Effector CD8-positive, alpha-beta T cell (primary cell): ENCODE data around the gene KCNIP3.

ENCODE experiments used
- DNase-seq: peaks from one replicate; lab custom pipeline; 2025; lab: John Stamatoyannopoulos, UW

Gene KCNIP3

GRCh38 chr2:95327861-95328260 lies 30.7 kb downstream of the KCNIP3 start:
- DNase-seq: no peak

GRCh38 chr2:95328358-95329125 lies 31.4 kb downstream of the KCNIP3 start:
- no peak for DNase-seq

DNA sequence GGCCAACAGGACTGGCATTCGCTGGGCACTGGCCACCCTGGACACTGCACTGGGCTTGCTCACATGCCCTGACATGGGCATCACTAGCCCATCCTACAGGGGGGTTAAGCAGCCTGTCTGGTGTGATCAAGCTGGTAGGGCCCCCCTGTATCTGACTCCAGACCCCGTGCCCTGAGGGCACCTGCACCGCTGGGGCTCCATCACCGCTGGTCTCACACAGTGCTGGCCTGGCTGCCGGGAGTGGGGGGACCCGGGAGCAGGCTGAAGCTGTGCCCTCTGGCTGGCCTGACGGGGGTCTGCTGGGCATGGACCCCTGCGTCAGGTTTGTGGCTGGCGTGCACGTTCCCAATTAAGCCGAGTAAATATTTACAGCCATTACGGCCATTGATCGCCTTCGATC lies 32.3 kb downstream of the KCNIP3 start:
- DNase-seq: no peak

GRCh38 chr2:95329891-95330793 lies 33.0 kb downstream of the KCNIP3 start:
- DNase-seq: no peak

DNA sequence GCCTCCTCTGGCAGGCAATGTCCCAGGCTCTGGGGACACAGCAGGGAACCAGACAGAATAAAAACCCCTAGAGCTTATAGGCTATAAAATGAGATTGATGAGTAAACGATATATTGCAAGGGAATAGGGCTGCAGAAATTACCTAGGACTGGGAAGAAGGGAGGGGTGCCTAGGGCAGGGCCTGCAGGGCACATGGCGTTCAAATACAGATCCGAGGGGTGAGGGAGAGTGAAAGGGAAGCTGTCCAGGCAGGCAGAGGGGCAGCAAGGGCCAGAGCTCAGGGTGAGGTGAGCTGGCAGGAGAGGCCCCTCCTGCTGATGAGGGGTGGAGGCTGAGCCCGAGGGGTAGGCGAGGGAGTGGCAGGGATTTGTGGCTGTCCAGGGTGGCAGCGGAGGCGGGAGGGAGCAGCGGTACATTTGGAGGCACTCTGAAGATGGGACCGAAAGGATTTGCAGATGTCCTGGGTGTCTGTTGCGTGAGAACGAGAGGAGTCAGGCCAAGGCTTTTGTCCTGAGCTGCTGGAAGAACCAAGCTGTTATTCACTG lies 33.7 kb downstream of the KCNIP3 start:
- DNase-seq: no peak

- no peak for DNase-seq
Measured at GRCh38 chr2:95331606-95332005, 34.5 kb downstream of the KCNIP3 start.

DNA sequence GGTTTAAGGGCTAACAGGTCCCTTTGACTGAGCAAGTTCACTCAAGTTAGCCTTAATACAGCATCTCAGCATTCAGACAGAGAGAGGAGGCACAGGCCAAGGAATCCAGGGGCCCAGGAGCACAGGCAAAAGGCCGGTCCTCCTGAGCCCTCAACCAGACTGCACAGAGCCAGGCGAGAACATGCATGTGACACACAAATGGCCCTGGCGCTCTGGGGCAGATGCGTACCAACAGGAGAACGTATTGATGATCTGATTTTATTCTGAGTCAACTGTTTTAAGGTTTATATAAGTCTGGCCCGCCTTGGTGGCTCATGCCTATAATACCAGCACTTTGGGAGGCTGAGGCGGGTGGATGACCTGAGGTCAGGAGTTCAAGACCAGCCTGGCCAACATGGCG lies 34.9 kb downstream of the KCNIP3 start:
- DNase-seq: no peak

GRCh38 chr2:95333056-95333455 lies 35.9 kb downstream of the KCNIP3 start:
- no peak for DNase-seq

- no peak for DNase-seq
Measured at GRCh38 chr2:95333888-95334338, 36.8 kb downstream of the KCNIP3 start.

DNA sequence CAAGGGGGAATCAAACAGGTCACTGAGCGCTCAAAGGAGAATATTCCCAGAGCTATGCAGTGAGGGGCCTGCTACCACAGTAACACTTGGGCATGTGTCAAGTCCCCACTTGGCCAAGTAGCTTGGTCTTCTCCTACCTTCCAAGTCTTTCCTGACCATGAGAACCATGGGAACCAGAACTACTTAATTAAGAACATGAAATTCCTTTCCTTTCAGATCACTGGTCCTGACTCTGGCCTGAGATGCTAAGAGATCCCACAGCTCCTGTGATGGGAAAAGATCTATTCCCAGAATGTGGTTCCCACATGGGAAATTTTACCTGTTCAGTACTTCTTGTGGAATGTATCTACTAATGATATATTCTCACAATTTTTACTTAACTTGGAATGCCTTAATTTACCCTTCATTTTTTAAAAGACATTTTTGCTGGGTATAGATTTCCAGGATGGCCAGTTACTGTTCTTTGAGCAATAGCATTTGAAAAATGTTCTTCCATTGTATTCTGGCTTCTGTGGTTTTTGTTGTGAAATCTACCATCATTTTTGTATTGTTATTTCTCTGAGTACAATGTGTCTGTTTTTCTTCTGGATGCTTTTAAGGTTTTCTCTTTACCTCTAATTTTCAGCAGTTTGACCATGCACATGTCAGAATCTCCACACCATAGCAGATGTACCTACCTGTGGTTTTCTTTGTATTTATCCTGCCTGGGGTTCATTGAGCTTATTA lies 37.9 kb downstream of the KCNIP3 start:
- DNase-seq: no peak

- no peak for DNase-seq
Measured at GRCh38 chr2:95336406-95336805, 39.3 kb downstream of the KCNIP3 start.

GRCh38 chr2:95337829-95338228 lies 40.7 kb downstream of the KCNIP3 start:
- no peak for DNase-seq

DNA sequence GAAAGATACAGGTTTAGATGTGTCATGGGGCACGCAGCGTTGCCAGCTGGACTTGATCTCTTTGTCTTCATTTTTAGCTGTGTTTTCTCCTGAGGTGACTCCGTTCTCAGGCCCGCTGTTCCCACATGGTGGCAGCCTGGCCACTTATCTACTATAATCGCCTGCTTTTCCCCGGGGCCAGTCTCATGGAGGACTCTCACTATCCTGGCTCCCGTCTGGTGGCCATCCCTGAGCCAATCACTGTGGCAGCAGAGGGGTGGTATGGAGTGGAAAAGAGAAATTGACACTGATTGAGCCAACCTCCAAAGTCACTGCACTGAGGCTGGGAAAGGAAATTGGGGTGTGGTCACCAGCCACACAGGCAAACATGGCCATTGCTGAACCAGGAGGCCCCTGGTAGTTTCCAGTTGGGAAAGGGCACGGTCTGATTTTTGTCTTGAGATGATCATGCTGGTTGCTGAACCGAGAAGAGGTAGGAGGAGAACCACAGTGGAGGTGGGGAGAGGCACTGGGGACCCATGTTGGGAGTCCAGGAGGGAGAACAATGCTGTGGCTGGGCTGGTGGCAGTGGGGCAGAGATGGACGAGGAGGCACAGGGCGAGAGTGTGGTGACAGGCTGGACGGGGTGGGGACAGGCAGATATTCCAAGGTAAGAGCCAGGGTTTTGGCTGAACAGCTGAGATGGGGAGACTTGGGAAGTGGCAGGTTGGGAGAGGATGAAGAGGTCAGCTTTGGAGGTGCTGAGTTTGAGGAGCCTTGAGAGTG lies 45.6 kb downstream of the KCNIP3 start:
- DNase-seq: no peak

- no peak for DNase-seq
Measured at GRCh38 chr2:95343429-95344214, 46.5 kb downstream of the KCNIP3 start.

- DNase-seq: no peak
Measured at GRCh38 chr2:95344215-95344583, 47.1 kb downstream of the KCNIP3 start.

DNA sequence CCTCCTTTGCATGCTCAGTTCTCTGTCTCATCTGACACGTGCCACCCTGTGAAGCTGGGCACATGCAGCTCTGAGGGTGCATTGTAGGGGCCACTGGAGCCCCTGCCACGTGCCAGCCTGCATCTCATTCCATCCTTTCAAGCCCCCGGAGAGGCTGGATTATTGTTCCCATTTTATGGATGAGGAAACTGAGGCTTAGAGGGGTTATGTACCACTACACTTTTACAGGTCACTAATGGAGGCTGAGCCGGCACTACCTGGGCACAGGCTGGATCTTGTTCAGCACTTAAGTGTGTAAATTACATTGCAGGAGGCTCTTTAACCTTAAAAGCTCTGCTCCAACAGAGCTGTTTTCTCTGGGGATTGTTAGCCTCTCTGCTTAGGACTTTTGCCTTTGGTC lies 47.5 kb downstream of the KCNIP3 start:
- no peak for DNase-seq

DNA sequence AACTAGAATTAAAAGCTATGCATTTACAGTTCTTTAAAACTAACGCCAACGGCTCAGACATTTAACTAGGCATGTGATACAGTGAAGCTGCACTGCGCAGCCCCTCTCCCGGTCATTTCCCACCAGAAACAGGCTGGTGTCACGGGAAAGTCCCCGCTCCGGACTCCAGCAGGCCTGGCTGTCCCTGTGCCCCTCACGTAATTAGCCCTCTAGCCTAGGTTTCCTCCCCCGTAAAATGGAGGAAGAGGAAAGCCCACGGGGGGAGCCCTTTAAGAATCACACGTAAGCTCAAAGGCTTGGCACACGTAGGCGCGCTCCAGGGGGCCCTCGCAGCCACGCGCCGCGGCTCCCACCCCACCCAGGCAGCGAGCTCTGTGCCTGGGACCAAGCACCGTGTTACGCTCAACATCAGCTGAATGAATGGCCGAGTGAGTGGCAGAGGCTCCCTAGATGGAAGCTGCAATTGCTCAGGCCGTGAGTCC lies 48.0 kb downstream of the KCNIP3 start:
- DNase-seq: no peak

GRCh38 chr2:95345563-95346230 lies 48.5 kb downstream of the KCNIP3 start:
- DNase-seq: no peak

DNA sequence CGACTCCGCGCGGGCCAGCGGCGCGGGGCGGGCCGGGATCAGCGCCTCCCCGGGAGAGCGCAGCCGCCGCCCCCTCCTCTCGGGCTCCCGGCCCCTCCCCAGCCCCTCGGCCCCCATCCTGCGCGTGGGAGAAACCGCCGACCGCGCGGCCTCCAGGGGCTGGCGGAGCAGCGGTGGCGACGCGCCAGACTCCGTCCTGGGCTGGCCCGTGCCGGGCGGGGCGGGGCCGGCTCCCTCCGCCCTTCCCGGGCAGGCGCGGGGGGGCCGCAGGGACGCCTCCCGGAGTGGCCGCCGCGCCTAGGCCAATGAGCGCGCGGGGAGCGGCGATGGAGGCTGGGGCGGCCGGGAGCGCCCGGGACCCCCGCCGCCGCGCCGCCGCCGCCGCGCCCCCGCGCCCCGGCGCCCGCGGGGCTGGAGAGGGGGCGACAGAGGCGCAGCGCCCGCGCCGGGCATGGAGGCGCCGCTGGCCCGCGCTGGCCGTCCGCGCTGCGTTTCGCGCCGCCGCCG lies 49.1 kb downstream of the KCNIP3 start:
- DNase-seq: no peak
